HG02885 (cell line): ENCODE measurements around the gene LRRFIP1.
"Not testable (repeated sequence)": the region's sequence is repeated elsewhere in the genome, so short reads cannot be mapped to it uniquely, and the experiment has no call there.

Experiments
- ATAC-seq: cut with Tn5 transposase; IDR thresholded peaks from one replicate; pipeline ENCODE4 v1.9.1; 2021; ENCODE audit warnings: mild to moderate bottlenecking; ENCODE audit not compliant: unreplicated experiment, poor library complexity

LRRFIP1 gene

DNA sequence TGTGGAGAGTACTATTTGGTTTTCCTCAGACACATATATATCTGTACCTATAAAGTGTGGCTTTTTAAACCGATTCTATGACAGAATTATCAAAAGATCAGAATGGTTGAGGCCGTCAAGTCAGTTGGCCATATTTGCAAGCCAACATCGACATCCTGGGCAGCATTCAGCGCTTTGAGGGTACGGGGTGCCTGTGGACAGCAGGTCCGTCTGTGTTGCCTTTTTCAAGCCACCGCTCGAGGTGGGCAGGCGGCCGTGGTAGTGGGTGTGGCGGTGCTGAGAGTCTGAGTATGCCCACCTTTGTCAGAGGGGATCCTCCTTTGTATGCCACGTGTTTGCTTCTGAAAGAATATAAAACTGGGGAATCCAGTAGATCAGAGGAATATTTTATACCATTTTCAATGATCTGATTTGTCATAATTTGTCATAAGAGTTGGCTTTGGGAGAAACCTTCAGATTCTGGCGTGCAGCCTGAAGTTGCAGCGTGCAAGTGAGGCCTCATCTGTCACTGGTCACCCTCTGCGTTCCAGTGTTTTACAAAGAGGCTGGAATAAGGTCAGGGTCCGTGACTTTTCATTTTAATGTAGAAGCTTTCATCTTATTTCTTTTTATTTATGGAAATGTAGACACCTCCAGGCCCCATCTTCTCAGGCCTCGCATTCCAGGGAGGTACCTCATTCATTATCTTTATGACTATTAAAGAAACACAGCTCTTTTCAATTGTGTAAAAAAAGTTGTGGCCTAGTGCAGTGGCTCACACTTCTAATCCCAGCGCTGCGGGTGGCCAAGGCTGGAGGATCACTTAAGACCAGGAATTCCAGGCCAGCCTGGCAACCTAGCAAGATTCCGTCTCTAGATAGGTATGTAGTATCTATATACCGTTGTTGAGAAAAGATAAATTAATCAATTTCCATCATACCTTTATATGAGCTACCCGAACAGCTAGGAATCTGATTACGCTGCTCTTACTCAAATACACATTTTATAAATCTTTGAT lies 133.4 kb downstream of the LRRFIP1 start:
- no peak for ATAC-seq

DNA sequence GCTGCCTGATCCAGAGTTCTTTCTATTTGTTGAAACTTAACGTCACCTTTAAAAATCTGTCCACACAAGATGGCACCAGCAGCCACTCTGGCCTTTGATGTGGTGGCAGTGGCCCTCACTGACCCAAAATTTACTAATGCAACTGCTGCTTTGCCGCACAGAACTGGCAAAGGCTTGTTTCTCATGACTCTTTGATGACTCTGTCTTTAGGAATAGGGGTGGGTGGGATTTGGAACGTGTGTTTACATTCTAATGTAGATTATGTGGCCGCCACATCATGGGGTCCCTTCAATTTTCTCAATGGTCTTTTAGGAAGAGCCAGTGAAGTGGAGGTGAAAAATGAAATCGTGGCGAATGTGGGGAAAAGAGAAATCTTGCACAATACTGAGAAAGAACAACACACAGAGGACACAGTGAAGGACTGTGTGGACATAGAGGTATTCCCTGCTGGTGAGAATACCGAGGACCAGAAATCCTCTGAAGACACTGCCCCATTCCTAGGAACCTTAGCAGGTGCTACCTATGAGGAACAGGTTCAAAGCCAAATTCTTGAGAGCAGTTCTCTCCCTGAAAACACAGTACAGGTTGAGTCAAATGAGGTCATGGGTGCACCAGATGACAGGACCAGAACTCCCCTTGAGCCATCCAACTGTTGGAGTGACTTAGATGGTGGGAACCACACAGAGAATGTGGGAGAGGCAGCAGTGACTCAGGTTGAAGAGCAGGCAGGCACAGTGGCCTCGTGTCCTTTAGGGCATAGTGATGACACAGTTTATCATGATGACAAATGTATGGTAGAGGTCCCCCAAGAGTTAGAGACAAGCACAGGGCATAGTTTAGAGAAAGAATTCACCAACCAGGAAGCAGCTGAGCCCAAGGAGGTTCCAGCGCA lies 135.2 kb downstream of the LRRFIP1 start:
- not testable (repeated sequence) for ATAC-seq

DNA sequence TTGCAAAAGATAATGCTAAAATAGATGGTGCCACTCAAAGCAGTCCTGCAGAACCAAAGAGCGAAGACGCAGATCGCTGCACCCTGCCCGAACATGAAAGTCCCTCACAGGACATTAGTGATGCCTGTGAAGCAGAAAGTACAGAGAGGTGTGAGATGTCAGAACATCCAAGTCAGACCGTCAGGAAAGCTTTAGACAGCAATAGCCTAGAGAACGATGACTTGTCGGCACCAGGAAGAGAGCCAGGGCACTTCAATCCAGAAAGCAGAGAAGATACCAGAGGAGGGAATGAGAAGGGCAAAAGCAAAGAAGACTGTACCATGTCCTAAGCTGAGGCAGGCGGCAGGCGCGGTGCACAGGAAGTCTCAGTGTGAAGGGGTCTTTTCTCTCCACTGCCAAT lies 136.4 kb downstream of the LRRFIP1 start:
- ATAC-seq: no peak

DNA sequence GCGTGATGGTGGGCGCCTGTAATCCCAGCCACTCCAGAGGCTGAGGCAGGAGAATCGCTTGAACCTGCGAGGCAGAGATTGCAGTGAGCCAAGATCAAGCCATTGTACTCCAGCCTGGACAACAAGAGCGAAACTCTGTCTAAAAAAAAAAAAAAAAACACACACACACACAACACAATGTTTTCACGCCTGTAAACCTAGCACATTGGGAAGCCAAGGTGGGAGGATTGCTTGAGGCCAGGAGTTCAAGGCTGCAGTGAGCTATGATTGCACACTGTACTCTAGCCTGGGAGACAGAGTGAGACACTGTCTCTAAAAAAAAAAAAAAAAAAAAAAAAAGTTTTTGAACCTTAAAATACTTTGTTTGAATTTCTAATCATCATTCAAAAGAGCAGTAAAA lies 137.7 kb downstream of the LRRFIP1 start:
- ATAC-seq: not testable (repeated sequence)

DNA sequence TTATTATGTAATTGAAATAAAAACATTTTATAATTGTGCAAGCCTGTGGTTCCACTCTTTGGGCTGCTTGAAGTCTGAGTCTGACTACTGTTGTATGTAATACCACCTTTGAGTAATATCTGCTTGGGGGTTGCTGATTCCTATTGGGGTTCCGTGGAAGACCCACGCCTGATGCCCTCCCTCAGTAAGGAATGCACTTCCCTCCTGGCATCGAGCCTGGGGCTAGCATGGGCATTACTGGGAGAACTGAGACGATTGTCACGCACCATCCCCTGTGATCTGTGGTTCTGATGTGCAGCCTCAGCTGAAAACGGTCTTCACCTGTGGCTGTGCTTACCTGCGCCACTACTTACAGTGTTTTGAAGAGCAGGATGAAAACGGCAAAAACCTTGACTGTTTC lies 138.5 kb downstream of the LRRFIP1 start:
- ATAC-seq: no peak

DNA sequence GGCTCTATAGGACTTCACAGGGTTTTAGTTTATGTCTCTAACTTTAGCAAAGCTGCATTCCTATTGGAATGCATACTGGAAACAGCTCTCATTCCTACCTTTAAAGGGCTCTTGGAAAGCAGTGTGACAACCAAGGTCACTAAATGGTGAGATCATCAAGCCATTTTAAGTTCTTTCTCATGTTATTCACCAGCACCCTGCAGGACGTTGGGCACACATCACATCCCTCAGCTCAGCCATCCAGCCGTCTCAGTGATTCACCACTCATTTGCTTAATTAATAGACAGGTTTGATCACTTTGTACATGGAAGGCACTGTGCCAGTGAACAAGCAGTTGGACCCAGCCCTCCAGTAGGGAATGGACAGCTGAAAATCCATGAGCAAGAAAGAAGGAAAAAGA lies 139.0 kb downstream of the LRRFIP1 start:
- ATAC-seq: no peak

DNA sequence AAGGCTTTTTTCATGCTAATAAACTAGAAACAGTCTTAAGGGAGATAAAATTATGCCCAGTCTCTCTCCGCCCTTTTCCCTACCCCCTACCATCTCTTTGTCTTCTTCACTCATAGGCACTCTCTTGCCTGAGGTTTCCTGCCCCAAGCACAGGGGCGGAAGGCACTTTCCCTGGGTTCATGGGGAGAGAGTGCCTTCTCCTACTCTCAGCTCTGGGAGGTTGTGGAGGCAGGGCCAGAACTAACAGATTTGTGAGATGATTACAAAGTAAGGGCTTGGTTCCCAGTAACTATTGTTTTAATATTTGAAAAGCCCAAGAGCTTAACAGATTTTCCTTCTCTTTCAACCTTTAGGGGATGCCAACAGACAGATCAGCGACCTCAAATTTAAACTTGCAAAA lies 145.1 kb downstream of the LRRFIP1 start:
- no peak for ATAC-seq

DNA sequence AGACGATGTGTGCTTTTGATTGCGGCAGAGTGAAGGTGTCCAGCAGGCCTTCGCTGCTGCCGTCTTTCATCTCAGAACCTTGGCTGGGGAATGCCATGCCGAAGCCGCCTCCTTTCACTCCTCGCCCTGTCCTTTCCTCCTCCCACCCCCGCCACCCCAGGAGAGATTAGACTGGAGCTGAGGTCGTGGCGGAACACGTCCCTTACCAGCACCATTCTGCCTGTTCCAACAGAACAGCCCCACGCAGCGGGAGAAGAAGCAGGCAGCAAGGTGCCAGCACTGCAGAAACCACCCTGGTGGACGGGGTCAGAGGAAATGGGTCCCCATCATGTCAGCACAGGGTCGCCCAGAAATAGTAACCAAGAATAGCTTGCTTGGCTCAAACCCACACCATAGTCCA lies 146.4 kb downstream of the LRRFIP1 start:
- no peak for ATAC-seq

DNA sequence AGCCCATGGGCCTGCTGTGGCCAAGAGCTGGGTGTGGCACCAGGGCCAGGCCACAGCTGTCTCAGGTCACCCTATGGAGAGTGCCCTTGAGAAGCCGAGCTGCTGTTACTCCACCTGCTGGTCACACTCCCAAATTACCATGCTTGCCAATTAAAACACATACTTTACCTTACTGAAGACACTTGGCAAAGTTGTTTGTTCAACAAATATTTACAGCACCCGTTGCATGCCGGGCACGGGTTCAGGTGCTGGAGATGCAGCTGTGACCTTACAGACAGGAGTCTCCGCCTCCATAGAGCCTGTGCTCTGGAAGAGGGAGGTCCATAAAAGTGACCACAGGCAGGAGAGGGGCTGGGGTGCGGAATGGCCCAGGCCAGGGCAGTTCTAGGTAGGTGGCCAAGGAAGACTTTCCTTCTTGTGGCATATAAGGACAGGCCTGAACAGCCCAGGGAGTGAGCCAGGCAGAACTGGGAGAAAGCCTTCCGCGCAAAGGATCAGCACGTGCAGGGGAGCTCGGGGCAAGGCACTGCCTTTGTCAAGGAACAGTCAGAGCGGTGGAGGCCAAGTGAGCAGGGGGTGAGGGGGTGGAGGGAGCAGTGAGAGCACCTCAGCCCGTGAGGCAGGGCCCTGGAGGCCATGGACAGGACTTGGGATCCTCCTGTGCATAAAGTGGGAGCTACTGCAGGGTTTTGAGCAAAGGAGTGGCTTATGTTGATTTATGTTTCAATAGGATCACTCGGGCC lies 147.6 kb downstream of the LRRFIP1 start:
- no peak for ATAC-seq

DNA sequence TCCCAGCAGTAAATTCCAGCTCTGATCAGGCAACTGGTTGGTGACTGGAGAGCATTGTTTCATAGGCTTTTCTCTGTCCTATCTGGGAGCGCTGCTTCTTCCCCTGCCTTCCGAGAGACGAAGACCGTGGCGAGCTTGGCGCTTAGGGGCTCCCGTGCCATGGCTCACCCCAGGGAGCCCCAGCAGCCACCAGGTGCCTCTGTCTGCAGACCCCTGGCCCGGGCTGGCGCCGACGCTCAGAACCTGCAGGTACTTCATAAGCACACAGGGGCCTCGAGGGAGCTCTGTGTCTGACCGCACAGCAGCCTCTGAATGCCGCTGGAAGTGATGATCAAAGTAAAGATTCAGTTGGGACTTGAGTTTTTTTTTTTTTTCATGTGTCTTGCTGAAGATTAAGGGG lies 152.1 kb downstream of the LRRFIP1 start:
- ATAC-seq: no peak

DNA sequence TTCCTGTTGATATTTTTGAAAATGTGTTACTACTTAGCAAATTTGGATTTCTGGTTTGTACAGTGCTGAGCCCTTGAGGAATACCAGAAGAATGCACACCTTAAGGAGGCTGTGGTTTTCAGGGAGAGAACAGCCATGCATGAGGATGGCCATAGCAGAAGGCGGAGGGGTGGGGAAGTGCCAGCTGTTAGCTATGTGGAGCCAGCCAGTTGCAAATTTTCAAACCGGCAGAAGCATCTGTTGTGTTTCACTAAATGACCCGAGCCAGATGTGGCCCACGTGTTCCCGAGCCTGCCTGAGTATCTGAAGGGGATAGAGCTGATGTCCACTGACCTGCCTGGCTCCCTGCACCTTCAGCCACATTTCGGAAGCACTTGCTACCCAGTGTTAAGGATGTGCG lies 154.8 kb downstream of the LRRFIP1 start:
- no peak for ATAC-seq

DNA sequence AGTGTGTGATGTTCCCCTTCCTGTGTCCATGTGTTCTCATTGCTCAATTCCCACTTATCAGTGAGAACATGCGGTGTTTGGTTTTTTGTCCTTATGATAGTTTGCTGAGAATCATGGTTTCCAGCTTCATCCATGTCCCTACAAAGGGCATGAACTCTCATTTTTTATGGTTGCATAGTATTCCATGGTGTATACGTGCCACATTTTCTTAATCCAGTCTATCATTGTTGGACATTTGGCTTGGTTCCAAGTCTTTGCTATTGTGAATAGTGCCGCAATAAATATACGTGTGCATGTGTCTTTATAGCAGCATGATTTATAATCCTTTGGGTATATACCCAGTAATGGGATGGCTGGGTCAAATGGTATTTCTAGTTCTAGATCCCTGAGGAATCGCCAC lies 156.3 kb downstream of the LRRFIP1 start:
- not testable (repeated sequence) for ATAC-seq

DNA sequence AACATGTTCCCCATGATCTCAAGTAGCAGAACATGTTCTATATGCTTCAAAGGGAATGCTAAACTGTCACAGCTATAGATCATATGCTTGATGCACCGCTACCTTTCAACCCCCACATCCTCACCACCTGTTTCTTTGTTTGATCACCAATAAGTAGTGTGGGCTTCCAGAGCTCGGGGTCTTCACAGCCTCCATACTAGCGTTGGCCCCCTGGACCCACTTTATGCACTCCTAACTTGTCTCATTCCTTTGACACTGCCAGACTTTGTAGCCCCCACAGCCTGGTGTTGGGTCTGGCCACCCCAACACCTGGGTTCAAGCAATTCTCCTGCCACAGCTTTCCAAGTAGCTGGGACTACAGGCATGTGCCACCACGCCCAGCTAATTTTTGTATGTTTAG lies 159.5 kb downstream of the LRRFIP1 start:
- ATAC-seq: no peak

DNA sequence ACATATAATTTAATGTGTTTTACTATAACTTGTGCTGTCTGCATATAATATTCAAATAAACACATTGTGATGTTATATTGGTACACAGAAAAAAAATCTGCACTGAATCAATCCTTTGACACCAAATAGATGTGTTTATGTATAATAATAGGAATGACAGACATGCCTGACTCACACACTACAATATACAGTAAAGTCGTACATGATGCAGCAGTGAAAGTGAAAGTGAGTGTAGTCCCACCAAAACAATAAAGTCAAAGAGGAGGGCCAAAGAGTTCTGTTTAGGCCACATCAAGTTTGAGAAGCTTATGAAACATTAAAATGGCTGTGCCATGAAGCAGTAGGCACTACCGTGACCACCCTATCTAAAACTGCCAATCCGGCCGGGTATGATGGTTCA lies 163.0 kb downstream of the LRRFIP1 start:
- no peak for ATAC-seq

DNA sequence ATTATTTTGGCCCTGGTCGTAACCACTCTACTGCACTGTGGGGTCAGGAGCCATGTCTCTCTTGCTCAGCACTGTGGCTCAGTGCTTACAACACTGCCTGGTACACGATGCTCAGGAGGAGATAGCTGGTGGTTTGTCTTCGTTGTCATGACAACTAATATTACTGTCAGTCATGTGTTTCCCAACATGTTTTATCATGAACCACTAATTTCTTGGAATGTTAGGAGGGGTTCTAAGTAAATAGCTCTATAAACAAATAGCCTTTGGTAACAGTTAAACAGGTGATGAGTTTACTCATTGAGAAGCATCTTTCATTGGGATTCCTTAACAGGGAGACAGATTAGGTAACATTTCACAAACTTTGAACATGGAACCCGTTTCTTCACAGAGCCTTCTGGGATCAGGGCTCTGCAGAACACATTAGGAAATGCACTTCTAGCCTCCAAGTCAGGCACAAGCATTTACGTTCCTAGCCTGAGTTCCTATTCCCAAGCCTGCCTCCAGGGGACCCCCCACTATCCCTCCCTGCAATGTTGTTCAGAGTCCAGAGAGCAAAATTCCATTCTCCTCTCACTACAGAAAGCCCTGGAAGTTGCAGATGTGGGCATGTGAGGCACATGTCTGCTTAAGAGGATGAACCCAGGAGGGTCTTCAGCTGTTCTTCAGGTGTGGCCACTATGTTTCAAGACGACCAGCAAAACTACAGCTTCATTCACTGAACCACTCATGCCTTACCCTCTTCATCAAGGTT lies 164.8 kb downstream of the LRRFIP1 start:
- ATAC-seq: no peak

DNA sequence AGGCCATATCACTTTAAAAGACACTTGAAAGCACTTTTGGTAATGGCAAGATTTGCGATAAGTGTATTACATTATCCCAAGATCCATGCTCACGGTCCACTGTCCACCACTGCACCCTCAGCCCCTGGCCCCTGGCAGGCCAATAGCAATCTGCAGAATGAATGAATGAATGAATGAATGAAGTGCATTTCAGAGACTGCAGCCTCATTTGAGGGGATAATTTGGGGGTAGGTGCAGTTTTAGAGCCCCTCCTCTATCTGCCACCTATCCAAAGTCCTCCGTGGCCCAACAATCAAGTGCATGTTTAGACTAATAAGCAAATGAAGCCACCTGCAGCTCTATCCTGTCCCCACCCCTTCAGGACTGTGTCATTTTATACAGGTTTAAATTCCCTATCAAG lies 169.9 kb downstream of the LRRFIP1 start:
- no peak for ATAC-seq

DNA sequence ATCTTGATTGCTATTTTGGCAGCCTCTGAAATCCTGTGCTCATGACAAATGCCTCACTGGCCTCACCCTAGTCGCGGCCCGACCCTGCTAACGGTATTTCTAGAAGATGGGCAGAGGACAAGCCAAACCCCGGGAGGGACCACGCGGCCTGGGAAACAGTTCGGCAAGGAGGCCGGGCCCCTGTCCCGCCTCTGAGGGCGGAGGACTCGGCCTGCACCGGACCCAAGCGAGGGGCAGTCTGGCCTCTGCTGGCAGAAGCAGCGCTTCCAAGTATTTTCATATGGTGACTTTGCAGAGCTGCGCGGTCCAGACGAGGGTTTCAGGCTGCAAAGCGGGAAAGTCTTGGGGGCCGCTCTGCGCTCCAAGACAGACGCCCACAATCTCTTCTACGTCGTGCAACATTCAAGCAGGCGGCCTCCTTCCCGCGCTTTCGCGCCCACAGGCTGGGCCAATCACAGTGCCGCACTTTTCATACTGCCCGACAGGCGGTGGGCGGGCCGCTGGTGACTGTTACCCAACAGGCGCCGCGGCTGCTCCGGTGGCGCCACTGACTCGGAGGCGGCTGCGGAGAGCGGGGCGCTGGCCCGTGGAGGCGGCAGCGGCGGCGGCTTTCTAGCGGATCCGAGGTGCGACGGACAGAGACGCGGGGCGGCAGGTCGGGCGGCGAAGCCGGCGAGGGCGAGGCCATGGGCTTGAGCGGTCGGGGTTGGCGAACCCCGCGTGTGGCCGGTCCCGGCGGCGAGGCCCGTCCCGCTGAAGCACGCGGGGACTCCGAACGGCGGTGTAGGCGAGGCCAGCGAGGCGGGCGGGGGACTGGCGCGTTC lies 171.1 kb downstream of the LRRFIP1 start, which contains the start of gene RBM44:
Gene RBM44 (plus strand): TSS at position 544 of the 824 bp plus-strand sequence. CDS start 14,831 bp downstream, outside the sequence.
- ATAC-seq: no peak

DNA sequence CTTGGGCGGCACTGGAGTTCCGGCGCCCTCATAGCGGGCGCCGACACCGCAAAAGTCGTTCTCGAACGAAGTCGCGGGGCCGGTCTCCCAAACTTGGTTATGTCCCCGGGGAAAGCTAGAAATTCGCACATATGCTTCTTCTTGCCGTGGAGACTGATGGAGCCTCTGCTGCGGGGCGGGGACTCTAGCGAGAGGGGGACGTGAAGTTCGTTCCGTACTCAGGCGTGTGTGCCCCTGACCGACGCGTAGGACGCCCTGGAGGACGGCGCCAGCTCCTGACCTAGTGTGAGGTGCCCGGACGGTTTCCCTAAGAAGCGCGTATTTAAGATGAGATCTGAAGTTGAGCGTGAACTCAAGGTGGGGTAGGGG lies 171.7 kb downstream of the LRRFIP1 start:
- no peak for ATAC-seq

DNA sequence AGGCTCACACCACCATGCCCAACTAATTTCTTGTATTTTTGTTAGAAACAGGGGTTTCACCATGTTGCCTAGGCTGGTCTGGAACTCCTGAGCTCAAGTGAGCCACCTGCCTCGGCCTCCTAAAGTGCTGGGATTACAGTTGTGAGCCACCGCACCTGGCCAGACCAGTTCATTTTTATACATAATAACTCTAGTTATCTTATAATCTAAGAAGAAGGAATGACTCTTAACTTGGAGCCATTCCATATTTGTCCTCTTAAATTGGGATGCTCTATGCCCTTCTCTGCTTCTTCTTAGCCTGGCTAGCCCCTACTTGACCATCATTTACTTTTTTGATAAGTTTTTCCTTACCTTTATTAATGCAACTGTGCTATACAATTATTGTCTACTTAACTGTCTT lies 174.1 kb downstream of the LRRFIP1 start:
- no peak for ATAC-seq
